Spleen (tissue), 11 donors: ENCODE measurements around the gene CFAP221. TPM values are rescaled to one million over a fixed set of nuclear protein-coding genes. Genes with fewer than 3 reads are reported as not detected.

Source experiments
- DNase-seq: peaks from one replicate; pipeline ENCODE4 v3.0.0-alpha.2; 2020
- H3K27ac ChIP-seq, 8 donors: fragments of 200-600 bp; sonication (generic) in 7 of 8; 1 replicate in 4 of 8; 2 replicates in 4 of 8; pipeline versions ENCODE4 v1.5.0 to v1.8.0; 2016 to 2021; ENCODE audit warnings: inconsistent platforms in 4 of 8, mild to moderate bottlenecking in 4 of 8, moderate library complexity in 1 of 8
- H3K27me3 ChIP-seq, 7 donors: fragments of 200-600 bp; sonication (generic) in 6 of 7; replicated peaks in 1 of 7; 1 replicate in 4 of 7; 2 replicates in 3 of 7; pipeline versions ENCODE4 v1.5.0 to v1.8.0; 2016 to 2021; ENCODE audit warnings: inconsistent platforms in 3 of 7, mild to moderate bottlenecking in 1 of 7
- H3K36me3 ChIP-seq, 6 donors: fragments of 200-600 bp; sonication (generic) in 5 of 6; 1 replicate in 4 of 6; 2 replicates in 2 of 6; pipeline versions ENCODE4 v1.5.0 to v1.8.0; 2016 to 2021; ENCODE audit warnings: inconsistent platforms in 2 of 6
- H3K4me1 ChIP-seq, 6 donors: fragments of 200-600 bp; sonication (generic) in 5 of 6; 1 replicate in 3 of 6; 2 replicates in 3 of 6; pipeline versions ENCODE4 v1.5.0 to v1.8.0; 2016 to 2021; ENCODE audit warnings: inconsistent platforms in 3 of 6
- H3K4me3 ChIP-seq, 8 donors: fragments of 200-600 bp; sonication (generic) in 7 of 8; 1 replicate in 4 of 8; 2 replicates in 4 of 8; pipeline versions ENCODE4 v1.5.0 to v1.8.0; 2016 to 2021; ENCODE audit warnings: inconsistent platforms in 4 of 8, mild to moderate bottlenecking in 4 of 8, moderate library complexity in 2 of 8
- H3K9me3 ChIP-seq, 8 donors: fragments of 200-600 bp; sonication (generic) in 7 of 8; 1 replicate in 4 of 8; 2 replicates in 4 of 8; pipeline versions ENCODE4 v1.5.0 to v1.8.0; 2016 to 2021; ENCODE audit warnings: inconsistent platforms in 4 of 8
- POLR2A ChIP-seq, 3 donors: fragments of 450-650 bp; IDR thresholded peaks; one replicate each; pipeline ENCODE4 v1.5.1; 2017; ENCODE audit warnings: antibody characterized with exemption in 3 of 3, mild to moderate bottlenecking in 1 of 3
- POLR2AphosphoS5 ChIP-seq, 3 donors: sonication (generic); formaldehyde crosslinking; IDR thresholded peaks; one replicate each; pipeline ENCODE4 v1.5.1; 2017; ENCODE audit warnings: antibody characterized with exemption in 3 of 3
- WGBS, 5 donors: extraction: QIAGEN DNeasy Blood & Tissue Kit in 3 of 5; methylation state at CpG; one replicate each; pipeline versions ENCODE4 v1.1.5 to v1.1.7; 2013 to 2018; 5-methylcytosine and 5-hydroxymethylcytosine counted together
- intact Hi-C: fragments of 100-400 bp; cut with DNase I; formaldehyde crosslinking; loops from one replicate; pipeline ENCODE4 v1.15.0; 2023; ENCODE audit warnings: low total_unique reads
- polyA plus RNA-seq, 3 donors: library from polyadenylated mRNA; stranded (reverse); fragments of 200-250 nt; gene quantifications; one replicate each; pipeline ENCODE4 v1.2.1, GENCODE V29; 2013
- total RNA-seq, 7 donors: library from RNA; depleted of rRNA in 3 of 7; stranded (reverse); fragments of >200 nt in 3 of 7; fragmentation: NEBNext Ultra II Directional in 4 of 7; extraction: Animal tissue kit (Norgen Biotek cat#: 25700) in 4 of 7; gene quantifications; one replicate each; pipeline versions ENCODE4 v1.1.0 to v1.2.1, GENCODE V29; 2016 to 2021
- TF ChIP-seq, protein P1 (sequence below), 11 experiments: fragments of 200-600 bp in 7 of 11; fragments of 450-650 bp in 4 of 11; sonication (generic) in 4 of 11; IDR thresholded peaks in 8 of 11; conservative IDR thresholded peaks in 3 of 11; 1 replicate in 7 of 11; 2 replicates in 4 of 11; pipeline versions ENCODE4 v1.4.0 to v1.8.0; 2016 to 2021; ENCODE audit warnings: antibody characterized with exemption in 11 of 11, inconsistent platforms in 4 of 11, mild to moderate bottlenecking in 1 of 11
- donor health status: healthy with polysubstance abuse.
- donor health status: DM: no; HTN: no; CAD: no; lungs with moderate emphysema.
- donor health status: DM: no; HTN: no; CAD: no.
- donor health status: Bipolar disorder and iron deficiency.
- donor health status: healthy.
- donor health status: DM: no; HTN: no; CAD: no.
- donor health status: DM: yes; HTN: yes; CAD: no.

The CFAP221 gene
- total and polyA plus RNA-seq, 10 donors: 0.06 to 1.5 (median 0.55) TPM; not detected in 2

DNA sequence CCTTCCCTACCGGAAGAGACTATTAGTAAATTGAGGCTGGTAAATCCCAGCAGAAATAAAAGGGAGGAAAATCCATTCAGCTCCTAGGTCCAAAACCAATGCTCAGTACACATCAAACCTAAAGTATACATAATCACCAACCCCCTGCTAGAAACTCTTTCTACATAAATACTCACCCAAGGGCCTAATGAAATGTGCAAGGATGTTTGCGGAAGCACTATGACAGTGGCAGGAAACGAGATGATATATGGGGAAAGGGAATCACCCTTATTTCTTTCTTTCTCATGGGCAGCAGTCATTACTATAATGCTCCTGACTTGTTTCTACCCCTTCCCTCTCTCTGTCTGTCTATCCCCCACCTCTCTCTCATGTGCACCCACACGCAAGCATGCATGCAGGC, 18.6 kb upstream of the CFAP221 start:
- Histone ChIP-seq H3K4me3 (no peak overlapping the region), H3K27me3 (peaks cover 0 to 75% (median 24%) of the 10 kb centered on the region in 7 donors), H3K36me3 (no peaks in the 10 kb centered on the region), H3K4me1 (no peaks in the 10 kb centered on the region), H3K9me3 (peaks cover 0 to 3% (median 0%) of the 10 kb centered on the region in 8 donors), H3K27ac (no peak overlapping the region)
- no peak for TF ChIP-seq POLR2A (IDR thresholded peaks at IDR 0.05)
- intact Hi-C loops: no loop called here
- WGBS, 5 donors: 30 to 54% (median 31%) methylated on average over 4 of the region's 4 CpGs
- DNase-seq: no peak

DNA sequence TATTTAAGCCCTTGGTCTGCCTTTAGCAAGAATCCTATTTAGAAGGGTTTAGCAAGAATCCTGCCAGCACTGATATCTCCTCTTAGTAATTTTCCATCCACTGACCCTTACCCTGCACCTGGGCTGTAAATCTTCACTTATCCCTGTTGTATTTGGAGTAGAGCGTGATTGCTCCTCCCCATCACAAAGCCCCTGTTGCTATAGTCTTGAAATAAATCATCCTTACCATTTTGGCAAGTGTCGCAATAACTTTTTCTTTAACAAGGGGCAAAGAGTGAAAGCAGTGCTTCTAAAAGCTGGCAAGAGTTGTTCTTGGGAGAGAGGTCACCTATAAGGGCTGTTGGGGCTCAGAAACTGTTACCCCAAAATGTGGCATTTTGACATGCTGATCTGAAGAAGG, 16.2 kb upstream of the CFAP221 start:
- Histone ChIP-seq H3K27me3 (peaks cover 0 to 54% (median 24%) of the 10 kb centered on the region in 7 donors), H3K27ac (no peak overlapping the region), H3K36me3 (no peaks in the 10 kb centered on the region), H3K4me3 (no peak overlapping the region), H3K9me3 (peaks cover 0 to 22% (median 13%) of the 10 kb centered on the region in 8 donors), H3K4me1 (no peaks in the 10 kb centered on the region)
- DNase-seq: no peak
- 82 to 93% (median 87%) methylated on average over 2 of the region's 2 CpGs for WGBS, 5 donors
- intact Hi-C loops: no loop called here
- TF ChIP-seq POLR2A (IDR thresholded peaks at IDR 0.05) (no peak), POLR2AphosphoS5 (IDR thresholded peaks at IDR 0.05) (no peak)
- TF ChIP-seq, protein P1, sequence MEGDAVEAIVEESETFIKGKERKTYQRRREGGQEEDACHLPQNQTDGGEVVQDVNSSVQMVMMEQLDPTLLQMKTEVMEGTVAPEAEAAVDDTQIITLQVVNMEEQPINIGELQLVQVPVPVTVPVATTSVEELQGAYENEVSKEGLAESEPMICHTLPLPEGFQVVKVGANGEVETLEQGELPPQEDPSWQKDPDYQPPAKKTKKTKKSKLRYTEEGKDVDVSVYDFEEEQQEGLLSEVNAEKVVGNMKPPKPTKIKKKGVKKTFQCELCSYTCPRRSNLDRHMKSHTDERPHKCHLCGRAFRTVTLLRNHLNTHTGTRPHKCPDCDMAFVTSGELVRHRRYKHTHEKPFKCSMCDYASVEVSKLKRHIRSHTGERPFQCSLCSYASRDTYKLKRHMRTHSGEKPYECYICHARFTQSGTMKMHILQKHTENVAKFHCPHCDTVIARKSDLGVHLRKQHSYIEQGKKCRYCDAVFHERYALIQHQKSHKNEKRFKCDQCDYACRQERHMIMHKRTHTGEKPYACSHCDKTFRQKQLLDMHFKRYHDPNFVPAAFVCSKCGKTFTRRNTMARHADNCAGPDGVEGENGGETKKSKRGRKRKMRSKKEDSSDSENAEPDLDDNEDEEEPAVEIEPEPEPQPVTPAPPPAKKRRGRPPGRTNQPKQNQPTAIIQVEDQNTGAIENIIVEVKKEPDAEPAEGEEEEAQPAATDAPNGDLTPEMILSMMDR (IDR thresholded peaks at IDR 0.05 in 8 of 11, conservative IDR thresholded peaks at IDR 0.05 in 3 of 11): no peak

DNA sequence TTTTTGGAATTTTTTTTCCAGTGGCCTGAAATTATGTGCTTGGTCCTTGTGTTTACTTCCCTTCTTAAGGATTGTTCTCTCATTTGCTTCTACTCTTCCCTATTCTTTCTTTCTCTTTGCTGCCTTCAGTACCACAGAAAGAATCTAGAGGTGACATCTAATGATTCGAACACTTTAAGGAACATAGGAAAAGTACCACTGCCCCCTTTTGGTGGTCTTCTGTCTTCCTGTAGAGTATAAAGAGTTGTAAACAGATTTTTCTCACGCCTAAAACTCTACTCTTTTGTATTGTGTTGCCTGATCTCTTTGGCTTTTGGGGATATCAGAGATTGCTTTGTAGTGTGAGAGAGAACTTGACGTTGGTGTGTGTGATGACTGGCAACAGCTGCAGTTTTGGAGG, 13.0 kb upstream of the CFAP221 start:
- Histone ChIP-seq H3K9me3 (peaks cover 0 to 55% (median 38%) of the 10 kb centered on the region in 8 donors), H3K27me3 (peaks cover 0 to 21% (median 0%) of the 10 kb centered on the region in 7 donors), H3K4me3 (no peak overlapping the region), H3K4me1 (no peaks in the 10 kb centered on the region), H3K36me3 (no peaks in the 10 kb centered on the region), H3K27ac (no peak overlapping the region)
- 48 to 66% (median 64%) methylated on average over 3 of the region's 3 CpGs for WGBS, 5 donors
- intact Hi-C loops: no loop called here
- TF ChIP-seq POLR2AphosphoS5 (IDR thresholded peaks at IDR 0.05) (no peak), POLR2A (IDR thresholded peaks at IDR 0.05) (no peak)
- TF ChIP-seq, protein P1 (IDR thresholded peaks at IDR 0.05 in 8 of 11, conservative IDR thresholded peaks at IDR 0.05 in 3 of 11): no peak
- DNase-seq: no peak

DNA sequence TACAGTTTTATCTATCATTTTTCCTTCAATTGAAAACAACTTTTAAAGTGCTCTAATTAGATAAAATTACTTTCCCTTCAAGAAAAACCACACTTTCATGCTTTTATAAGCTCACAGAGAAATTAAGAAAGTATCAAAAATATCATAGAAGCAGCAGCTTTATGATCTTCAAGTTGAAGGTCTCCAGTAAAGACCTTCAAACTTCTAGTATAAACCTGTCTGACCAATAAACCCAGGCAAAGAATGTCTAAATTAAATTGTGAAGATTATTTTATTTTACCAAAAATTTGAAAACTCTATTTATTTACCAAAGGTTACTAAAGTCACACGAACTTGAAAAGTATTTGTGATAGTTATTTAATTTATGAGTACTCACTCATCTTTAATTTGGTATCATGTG, 10.7 kb upstream of the CFAP221 start:
- Histone ChIP-seq H3K9me3 (peaks cover 0 to 56% (median 38%) of the 10 kb centered on the region in 8 donors), H3K36me3 (no peaks in the 10 kb centered on the region), H3K4me3 (no peak overlapping the region), H3K27ac (no peak overlapping the region), H3K27me3 (peaks cover 0 to 24% (median 0%) of the 10 kb centered on the region in 7 donors), H3K4me1 (no peaks in the 10 kb centered on the region)
- DNase-seq: no peak
- intact Hi-C loops: no loop called here
- WGBS, 5 donors: 76 to 95% (median 85%) methylated on average over 1 of the region's 1 CpG
- TF ChIP-seq, protein P1 (IDR thresholded peaks at IDR 0.05 in 8 of 11, conservative IDR thresholded peaks at IDR 0.05 in 3 of 11): no peak
- TF ChIP-seq POLR2A (IDR thresholded peaks at IDR 0.05): no peak
- TF ChIP-seq POLR2AphosphoS5 (IDR thresholded peaks at IDR 0.05): no peak

DNA sequence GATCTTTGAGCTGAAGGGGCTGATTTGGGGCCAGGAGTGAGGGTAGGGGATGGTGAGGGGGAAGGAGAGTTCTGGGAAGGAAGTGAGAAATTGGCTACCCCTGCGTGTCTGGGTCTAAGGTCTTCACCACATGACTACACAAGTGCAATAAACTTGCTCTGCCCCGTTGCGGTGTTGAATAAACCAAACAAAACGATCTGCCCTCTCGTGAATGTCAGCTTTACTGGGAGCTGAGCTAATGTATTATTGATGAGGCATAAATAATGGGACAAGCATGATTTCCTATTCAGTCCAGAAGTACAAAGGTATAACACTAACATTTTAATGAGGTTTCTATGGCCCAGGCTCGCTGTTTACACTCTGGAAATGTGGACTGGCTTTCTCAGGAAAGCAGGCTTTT, 8.0 kb upstream of the CFAP221 start:
- TF ChIP-seq, protein P1 (IDR thresholded peaks at IDR 0.05 in 8 of 11, conservative IDR thresholded peaks at IDR 0.05 in 3 of 11): no peak
- TF ChIP-seq POLR2A (IDR thresholded peaks at IDR 0.05): no peak
- no peak for TF ChIP-seq POLR2AphosphoS5 (IDR thresholded peaks at IDR 0.05)
- no peak overlapping the region for H3K27ac ChIP-seq
- H3K36me3 ChIP-seq: no peaks in the 10 kb centered on the region
- peaks cover 0 to 51% (median 38%) of the 10 kb centered on the region in 8 donors for H3K9me3 ChIP-seq
- 61 to 82% (median 71%) methylated on average over 6 of the region's 6 CpGs for WGBS, 5 donors
- no peak overlapping the region for H3K4me3 ChIP-seq
- H3K27me3 ChIP-seq: peaks cover 0 to 21% (median under 1%) of the 10 kb centered on the region in 7 donors
- no peak for DNase-seq
- H3K4me1 ChIP-seq: no peaks in the 10 kb centered on the region
- intact Hi-C loops: no loop called here
